Mesendoderm (in vitro differentiated cells): ENCODE data around the gene AHRR.
"Not testable (repeated sequence)": the region's sequence is repeated elsewhere in the genome, so short reads cannot be mapped to it uniquely, and the experiment has no call there.

Experiments used
- DNase-seq: peaks from one replicate; pipeline ENCODE4 v3.0.0; 2013
- H2AK5ac ChIP-seq: 2 replicates; pipeline ENCODE4 v1.6.1; 2013; ENCODE audit warnings: low read length, inconsistent platforms
- H2BK120ac ChIP-seq: 2 replicates; pipeline ENCODE4 v1.6.1; 2013; ENCODE audit warnings: low read depth, mild to moderate bottlenecking, low read length, moderate library complexity, mixed read lengths
- H2BK15ac ChIP-seq: replicated peaks from 2 replicates; pipeline ENCODE4 v1.6.1; 2013; ENCODE audit warnings: low read depth, mild to moderate bottlenecking, moderate library complexity
- H2BK5ac ChIP-seq: 2 replicates; pipeline ENCODE4 v1.6.1; 2013; ENCODE audit warnings: low read length, inconsistent platforms
- H3K18ac ChIP-seq: 2 replicates; pipeline ENCODE4 v1.6.1; 2013; ENCODE audit warnings: mild to moderate bottlenecking, low read length, mixed read lengths
- H3K23ac ChIP-seq: one replicate; pipeline ENCODE4 v1.6.1; 2013; ENCODE audit warnings: low read length
- H3K27ac ChIP-seq: 2 replicates; pipeline ENCODE4 v1.5.1; 2013; ENCODE audit warnings: low read depth, mild to moderate bottlenecking, inconsistent platforms, low read length, moderate library complexity
- H3K27me3 ChIP-seq: 2 replicates; pipeline ENCODE4 v1.6.1; 2013; ENCODE audit warnings: low read length, control low read depth, mild to moderate bottlenecking, inconsistent platforms; ENCODE audit not compliant: insufficient read depth, poor library complexity
- H3K36me3 ChIP-seq: 2 replicates; pipeline ENCODE4 v1.6.1; 2013; ENCODE audit warnings: low read length, inconsistent platforms; ENCODE audit not compliant: control insufficient read depth, insufficient read depth
- H3K4ac ChIP-seq: one replicate; pipeline ENCODE4 v1.6.1; 2013; ENCODE audit warnings: low read depth, mild to moderate bottlenecking, low read length, moderate library complexity
- H3K4me1 ChIP-seq: 2 replicates; pipeline ENCODE4 v1.6.1; 2013; ENCODE audit warnings: low read depth, low read length, inconsistent platforms; ENCODE audit not compliant: control insufficient read depth
- H3K4me2 ChIP-seq: 2 replicates; pipeline ENCODE4 v1.6.1; 2013; ENCODE audit warnings: low read length
- H3K4me3 ChIP-seq: 2 replicates; pipeline ENCODE4 v1.5.1; 2013; ENCODE audit warnings: mild to moderate bottlenecking, low read length
- H3K56ac ChIP-seq: one replicate; pipeline ENCODE4 v1.6.1; 2013; ENCODE audit warnings: low read length
- H3K79me1 ChIP-seq: 2 replicates; pipeline ENCODE4 v1.6.1; 2013; ENCODE audit warnings: low read length, inconsistent platforms
- H3K79me2 ChIP-seq: 2 replicates; pipeline ENCODE4 v1.6.1; 2013; ENCODE audit warnings: mild to moderate bottlenecking, low read length; ENCODE audit not compliant: control insufficient read depth, insufficient read depth
- H3K9ac ChIP-seq: 2 replicates; pipeline ENCODE4 v1.6.1; 2013; ENCODE audit warnings: low read length, inconsistent platforms
- H4K5ac ChIP-seq: one replicate; pipeline ENCODE4 v1.6.1; 2013; ENCODE audit warnings: low read length
- H4K8ac ChIP-seq: one replicate; pipeline ENCODE4 v1.6.1; 2013; ENCODE audit warnings: low read depth, mild to moderate bottlenecking, control low read depth, low read length, moderate library complexity
- WGBS: extraction: QIAGEN DNeasy Blood & Tissue Kit; methylation state at CpG from one replicate; pipeline ENCODE4 v1.1.7; 2013; ENCODE audit warnings: low lambda C conversion rate, missing lambda C conversion rate; ENCODE audit not compliant: insufficient coverage; ENCODE audit errors: extremely low coverage; 5-methylcytosine and 5-hydroxymethylcytosine counted together

Gene AHRR

GRCh38 chr5:485113-485945, 163.8 kb downstream of the AHRR start:
- Histone ChIP-seq H3K79me1 (no peaks in the 10 kb centered on the region), H3K4me1 (no peaks in the 10 kb centered on the region), H3K18ac (no peak overlapping the region), H3K27ac (no peak overlapping the region), H2BK15ac (no peak overlapping the region), H3K27me3 (no peaks in the 10 kb centered on the region), H3K23ac (no peak overlapping the region), H2BK5ac (no peak overlapping the region), H3K9ac (no peak overlapping the region), H3K36me3 (no peaks in the 10 kb centered on the region), H3K4me2 (no peak overlapping the region), H3K79me2 (no peaks in the 10 kb centered on the region), H2AK5ac (no peak overlapping the region), H2BK120ac (no peak overlapping the region), H3K4ac (no peak overlapping the region), H4K5ac (no peak overlapping the region), H3K4me3 (no peak overlapping the region), H3K56ac (no peak overlapping the region), H4K8ac (no peak overlapping the region)
- no peak for DNase-seq
- WGBS, result no CpG with 5 or more reads among the region's 29 CpGs

DNA sequence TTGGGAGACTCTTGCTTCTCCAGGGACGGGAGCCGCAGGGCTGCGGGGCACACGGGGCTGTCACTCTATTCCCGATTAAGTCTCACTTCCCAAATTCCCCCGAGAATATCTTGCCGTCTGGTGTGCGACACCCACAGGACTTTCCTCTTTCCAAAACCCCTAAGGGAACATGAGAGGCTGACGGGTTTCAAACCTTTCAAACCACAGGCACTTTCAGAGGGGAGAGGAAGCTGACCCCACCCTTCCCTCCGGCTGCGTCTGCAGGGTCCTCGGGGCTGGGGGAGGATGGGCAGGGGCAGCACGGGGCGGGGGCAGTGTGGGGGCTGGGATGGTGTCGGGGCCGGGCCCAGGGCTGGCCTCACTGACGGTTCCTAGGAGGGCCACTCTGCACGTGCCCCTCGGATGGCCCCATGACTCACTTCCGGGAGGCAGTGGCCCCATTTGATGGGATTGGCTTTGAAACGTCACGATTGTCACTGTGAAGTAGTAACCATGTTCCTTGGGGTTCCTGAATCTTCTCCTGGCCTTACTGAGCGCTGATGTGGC, 164.5 kb downstream of the AHRR start:
- Histone ChIP-seq H3K23ac (no peak overlapping the region), H4K8ac (no peak overlapping the region), H3K4me1 (no peaks in the 10 kb centered on the region), H2BK5ac (no peak overlapping the region), H3K4ac (no peak overlapping the region), H2AK5ac (no peak overlapping the region), H3K4me2 (no peak overlapping the region), H3K36me3 (no peaks in the 10 kb centered on the region), H3K9ac (no peak overlapping the region), H2BK15ac (no peak overlapping the region), H3K27me3 (no peaks in the 10 kb centered on the region), H3K4me3 (no peak overlapping the region), H4K5ac (no peak overlapping the region), H3K18ac (no peak overlapping the region), H3K79me2 (no peaks in the 10 kb centered on the region), H3K27ac (no peak overlapping the region), H3K79me1 (no peaks in the 10 kb centered on the region), H3K56ac (no peak overlapping the region), H2BK120ac (no peak overlapping the region)
- no CpG with 5 or more reads among the region's 23 CpGs for WGBS
- DNase-seq, result no peak

DNA sequence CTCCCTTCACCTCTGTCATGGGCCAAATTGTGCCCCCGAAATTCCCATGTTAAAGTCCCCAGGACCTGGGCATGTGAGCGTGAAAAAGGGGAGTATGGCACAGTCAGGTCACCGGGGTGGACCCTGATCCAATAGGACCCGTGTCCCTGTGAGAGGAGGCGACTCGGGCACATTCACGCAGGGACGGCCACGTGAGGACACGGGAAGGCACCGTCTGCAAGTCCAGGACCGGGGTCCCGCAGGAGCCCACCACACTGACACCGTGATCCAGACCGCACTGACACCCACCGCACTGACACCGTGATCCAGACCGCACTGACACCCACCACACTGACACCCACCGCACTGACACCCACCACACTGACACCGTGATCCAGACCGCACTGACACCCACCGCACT, 165.1 kb downstream of the AHRR start:
- H3K4me3 ChIP-seq, H4K8ac ChIP-seq, H3K9ac ChIP-seq, H3K36me3 ChIP-seq, H3K4ac ChIP-seq, H3K4me2 ChIP-seq, H4K5ac ChIP-seq, H3K56ac ChIP-seq, H3K27me3 ChIP-seq, H3K23ac ChIP-seq, H3K79me2 ChIP-seq, H3K4me1 ChIP-seq, H2BK120ac ChIP-seq, H2BK15ac ChIP-seq, H2AK5ac ChIP-seq, H3K18ac ChIP-seq, DNase-seq, H2BK5ac ChIP-seq, H3K79me1 ChIP-seq, H3K27ac ChIP-seq: not testable (repeated sequence)
- WGBS, result no CpG with 5 or more reads among the region's 22 CpGs
